Measurements from ENCODE around the gene NPPA.
A peak's percentile ranks its signal among the peaks of the same experiment; 100 is the strongest.

DNA sequence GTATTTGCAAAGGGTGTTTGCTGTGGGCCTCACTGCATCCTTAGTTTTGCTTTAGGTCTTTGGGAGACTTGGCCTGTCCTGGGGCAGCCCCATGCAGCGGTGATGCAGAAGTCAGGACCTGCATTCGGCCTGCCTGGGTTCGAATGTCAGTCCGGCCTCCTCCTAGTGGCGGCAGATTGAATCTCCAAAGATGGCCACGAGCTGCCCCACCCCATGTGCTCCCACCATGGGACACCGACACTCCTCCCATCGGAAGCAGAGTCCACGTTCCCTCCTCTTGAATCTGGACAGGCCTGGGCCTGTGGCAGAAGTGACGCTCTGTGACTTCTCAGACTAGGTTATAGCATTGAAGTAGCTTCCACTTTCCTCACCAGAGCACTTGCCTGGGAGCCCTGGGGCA, 27.5 kb upstream of the NPPA start:
- TF ChIP-seq, protein P1, sequence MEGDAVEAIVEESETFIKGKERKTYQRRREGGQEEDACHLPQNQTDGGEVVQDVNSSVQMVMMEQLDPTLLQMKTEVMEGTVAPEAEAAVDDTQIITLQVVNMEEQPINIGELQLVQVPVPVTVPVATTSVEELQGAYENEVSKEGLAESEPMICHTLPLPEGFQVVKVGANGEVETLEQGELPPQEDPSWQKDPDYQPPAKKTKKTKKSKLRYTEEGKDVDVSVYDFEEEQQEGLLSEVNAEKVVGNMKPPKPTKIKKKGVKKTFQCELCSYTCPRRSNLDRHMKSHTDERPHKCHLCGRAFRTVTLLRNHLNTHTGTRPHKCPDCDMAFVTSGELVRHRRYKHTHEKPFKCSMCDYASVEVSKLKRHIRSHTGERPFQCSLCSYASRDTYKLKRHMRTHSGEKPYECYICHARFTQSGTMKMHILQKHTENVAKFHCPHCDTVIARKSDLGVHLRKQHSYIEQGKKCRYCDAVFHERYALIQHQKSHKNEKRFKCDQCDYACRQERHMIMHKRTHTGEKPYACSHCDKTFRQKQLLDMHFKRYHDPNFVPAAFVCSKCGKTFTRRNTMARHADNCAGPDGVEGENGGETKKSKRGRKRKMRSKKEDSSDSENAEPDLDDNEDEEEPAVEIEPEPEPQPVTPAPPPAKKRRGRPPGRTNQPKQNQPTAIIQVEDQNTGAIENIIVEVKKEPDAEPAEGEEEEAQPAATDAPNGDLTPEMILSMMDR (conservative IDR thresholded peaks at IDR 0.05; ENCODE audit: low read length), result 0 out of 2 replicates have a peak, but pooled peaks have one; percentile 23
- no peak for TF ChIP-seq EZH2phosphoT487 (IDR thresholded peaks at IDR 0.05; ENCODE audit: borderline replicate concordance, low read depth, low read length)
